GM12872 (cell line): Measurements from ENCODE around the gene HSPA4.

Experiments used
- CTCF ChIP-seq: IDR thresholded peaks from 3 replicates; pipeline ENCODE4 v1.5.1; 2011; ENCODE audit warnings: low read depth, mild to moderate bottlenecking, low read length, moderate library complexity; ENCODE audit not compliant: insufficient read depth

Gene HSPA4

GRCh38 chr5:133048993-133049725 lies 2.7 kb upstream of the HSPA4 start:
- no peak for TF ChIP-seq CTCF

- TF ChIP-seq CTCF: no peak
Measured at GRCh38 chr5:133049726-133050048, 2.1 kb upstream of the HSPA4 start.

GRCh38 chr5:133050521-133050920 lies 1.3 kb upstream of the HSPA4 start:
- no peak for TF ChIP-seq CTCF

- no peak for TF ChIP-seq CTCF
Measured at GRCh38 chr5:133051061-133051541, 712 bp upstream of the HSPA4 start.

- no peak for TF ChIP-seq CTCF
Measured at GRCh38 chr5:133052317-133053175, 733 bp downstream of the HSPA4 start.

- no peak for TF ChIP-seq CTCF
Measured at GRCh38 chr5:133053448-133053847, 1.6 kb downstream of the HSPA4 start.

- no peak for TF ChIP-seq CTCF
Measured at GRCh38 chr5:133054697-133055471, 3.1 kb downstream of the HSPA4 start.
